GM15510 (cell line): ENCODE measurements around the gene TRAPPC3L.

Experiments used
- POLR2A ChIP-seq: IDR thresholded peaks from 3 replicates; pipeline ENCODE4 v1.6.1; 2011; ENCODE audit warnings: borderline replicate concordance; ENCODE audit not compliant: insufficient read length; ENCODE audit errors: extremely low read depth

The TRAPPC3L gene

GRCh38 chr6:116468293-116468692 is 77.2 kb downstream of the TRAPPC3L start:
- TF ChIP-seq POLR2A = no peak

GRCh38 chr6:116467514-116467913 is 78.0 kb downstream of the TRAPPC3L start:
- TF ChIP-seq POLR2A = no peak

GRCh38 chr6:116467096-116467495 is 78.4 kb downstream of the TRAPPC3L start:
- TF ChIP-seq POLR2A = no peak

GRCh38 chr6:116465246-116465645 is 80.2 kb downstream of the TRAPPC3L start:
- no peak for TF ChIP-seq POLR2A

GRCh38 chr6:116463301-116463700 is 82.2 kb downstream of the TRAPPC3L start:
- TF ChIP-seq POLR2A = no peak

GRCh38 chr6:116461932-116462885 is 83.3 kb downstream of the TRAPPC3L start:
- TF ChIP-seq POLR2A = peak; percentile 32

- TF ChIP-seq POLR2A = no peak
Observed at GRCh38 chr6:116461331-116461931, 84.1 kb downstream of the TRAPPC3L start, which contains the start of gene CALHM6. Gene CALHM6, plus strand, starts transcription at chr6:116461375. Its CDS starts 555 bp downstream, at chr6:116461930.

- TF ChIP-seq POLR2A = no peak
Observed at GRCh38 chr6:116459927-116460326, 85.6 kb downstream of the TRAPPC3L start.

- no peak for TF ChIP-seq POLR2A
Observed at GRCh38 chr6:116458264-116458663, 87.2 kb downstream of the TRAPPC3L start.

GRCh38 chr6:116456927-116457326 is 88.6 kb downstream of the TRAPPC3L start:
- TF ChIP-seq POLR2A = no peak

GRCh38 chr6:116456106-116456505 is 89.4 kb downstream of the TRAPPC3L start:
- no peak for TF ChIP-seq POLR2A

- no peak for TF ChIP-seq POLR2A
Observed at GRCh38 chr6:116452531-116452930, 93.0 kb downstream of the TRAPPC3L start.

- no peak for TF ChIP-seq POLR2A
Observed at GRCh38 chr6:116451916-116452315, 93.6 kb downstream of the TRAPPC3L start.

GRCh38 chr6:116450769-116451740 is 94.4 kb downstream of the TRAPPC3L start:
- TF ChIP-seq POLR2A = no peak
